Spleen (tissue), 7 donors: ENCODE data around the gene CEP250.
"Not testable (repeated sequence)": the region's sequence is repeated elsewhere in the genome, so short reads cannot be mapped to it uniquely, and the experiment has no call there.

Source experiments
- POLR2A ChIP-seq, 3 donors: fragments of 450-650 bp; IDR thresholded peaks; one replicate each; pipeline ENCODE4 v1.5.1; 2017; ENCODE audit warnings: antibody characterized with exemption in 3 of 3, mild to moderate bottlenecking in 1 of 3
- POLR2AphosphoS5 ChIP-seq, 3 donors: sonication (generic); formaldehyde crosslinking; IDR thresholded peaks; one replicate each; pipeline ENCODE4 v1.5.1; 2017; ENCODE audit warnings: antibody characterized with exemption in 3 of 3
- TF ChIP-seq, protein P1 (sequence below), 11 experiments: fragments of 200-600 bp in 7 of 11; fragments of 450-650 bp in 4 of 11; sonication (generic) in 4 of 11; IDR thresholded peaks in 8 of 11; conservative IDR thresholded peaks in 3 of 11; 1 replicate in 7 of 11; 2 replicates in 4 of 11; pipeline versions ENCODE4 v1.4.0 to v1.8.0; 2016 to 2021; ENCODE audit warnings: antibody characterized with exemption in 11 of 11, inconsistent platforms in 4 of 11, mild to moderate bottlenecking in 1 of 11
- donor health status: DM: no; HTN: no; CAD: no; lungs with moderate emphysema.
- donor health status: DM: no; HTN: no; CAD: no.
- donor health status: DM: no; HTN: no; CAD: no.

DNA sequence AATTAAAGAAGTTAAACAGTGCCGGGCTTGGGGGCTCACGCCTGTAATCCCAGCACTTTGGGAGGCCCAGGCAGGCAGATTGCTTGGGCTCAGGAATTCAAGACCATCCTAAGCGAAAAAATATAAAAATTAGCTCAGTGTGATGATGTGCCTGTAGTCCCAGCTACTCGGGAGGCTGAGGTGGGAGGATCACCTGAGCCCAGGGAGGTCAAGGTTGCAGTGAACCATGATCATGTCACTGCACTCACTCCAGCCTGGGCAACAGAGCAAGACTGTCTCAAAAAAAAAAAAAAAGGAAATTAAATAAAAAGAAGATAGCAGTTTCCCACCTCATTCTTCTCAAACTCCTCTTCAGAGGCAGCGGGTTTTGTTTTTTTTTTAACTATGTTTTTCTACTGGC is 62.4 kb downstream of the CEP250 start:
- TF ChIP-seq, protein P1, sequence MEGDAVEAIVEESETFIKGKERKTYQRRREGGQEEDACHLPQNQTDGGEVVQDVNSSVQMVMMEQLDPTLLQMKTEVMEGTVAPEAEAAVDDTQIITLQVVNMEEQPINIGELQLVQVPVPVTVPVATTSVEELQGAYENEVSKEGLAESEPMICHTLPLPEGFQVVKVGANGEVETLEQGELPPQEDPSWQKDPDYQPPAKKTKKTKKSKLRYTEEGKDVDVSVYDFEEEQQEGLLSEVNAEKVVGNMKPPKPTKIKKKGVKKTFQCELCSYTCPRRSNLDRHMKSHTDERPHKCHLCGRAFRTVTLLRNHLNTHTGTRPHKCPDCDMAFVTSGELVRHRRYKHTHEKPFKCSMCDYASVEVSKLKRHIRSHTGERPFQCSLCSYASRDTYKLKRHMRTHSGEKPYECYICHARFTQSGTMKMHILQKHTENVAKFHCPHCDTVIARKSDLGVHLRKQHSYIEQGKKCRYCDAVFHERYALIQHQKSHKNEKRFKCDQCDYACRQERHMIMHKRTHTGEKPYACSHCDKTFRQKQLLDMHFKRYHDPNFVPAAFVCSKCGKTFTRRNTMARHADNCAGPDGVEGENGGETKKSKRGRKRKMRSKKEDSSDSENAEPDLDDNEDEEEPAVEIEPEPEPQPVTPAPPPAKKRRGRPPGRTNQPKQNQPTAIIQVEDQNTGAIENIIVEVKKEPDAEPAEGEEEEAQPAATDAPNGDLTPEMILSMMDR (IDR thresholded peaks at IDR 0.05 in 8 of 11, conservative IDR thresholded peaks at IDR 0.05 in 3 of 11) = not testable (repeated sequence)
- TF ChIP-seq POLR2AphosphoS5, POLR2A (IDR thresholded peaks at IDR 0.05): not testable (repeated sequence)
